K562 (cell line): ENCODE data around the gene PDE11A. TPM values are rescaled to one million over a fixed set of nuclear protein-coding genes. Genes with fewer than 3 reads are reported as not detected.

ENCODE experiments used
- ARHGAP35 ChIP-seq: fragments of 450-650 bp; IDR thresholded peaks from 2 replicates; pipeline ENCODE4 v1.6.1; 2018; ENCODE audit not compliant: partially characterized antibody
- CC2D1A ChIP-seq: fragments of 450-650 bp; IDR thresholded peaks from 2 replicates; pipeline ENCODE4 v1.6.1; 2017; ENCODE audit warnings: mild to moderate bottlenecking
- CSDE1 ChIP-seq, 2 experiments: fragments of 450-650 bp; IDR thresholded peaks; 2 replicates each; pipeline ENCODE4 v1.6.1; 2016; ENCODE audit warnings: mild to moderate bottlenecking in 1 of 2
- DIDO1 ChIP-seq: fragments of 450-650 bp; IDR thresholded peaks from 2 replicates; pipeline ENCODE4 v1.6.1; 2016; ENCODE audit warnings: low read depth, missing biosample characterization, missing genetic modification characterization
- ELK3 ChIP-seq: fragments of 450-650 bp; formaldehyde crosslinking; IDR thresholded peaks from 2 replicates; pipeline ENCODE4 v1.4.0; 2020; ENCODE audit warnings: mild to moderate bottlenecking
- FOXJ3 ChIP-seq: sonication (generic); formaldehyde crosslinking; IDR thresholded peaks from 2 replicates; pipeline ENCODE4 v1.4.0; 2020; ENCODE audit warnings: mild to moderate bottlenecking, missing genetic modification reagents
- NFXL1 ChIP-seq: fragments of 450-650 bp; formaldehyde crosslinking; IDR thresholded peaks from 2 replicates; pipeline ENCODE4 v1.4.0; 2021; ENCODE audit warnings: mild to moderate bottlenecking
- REST ChIP-seq, 2 experiments: fragments of 450-650 bp; formaldehyde crosslinking in 1 of 2; IDR thresholded peaks; 2 replicates each; pipeline versions ENCODE4 v1.4.0 to v1.6.1; 2014 to 2020; ENCODE audit warnings: mild to moderate bottlenecking in 2 of 2, borderline replicate concordance in 1 of 2, low read depth in 1 of 2
- SREBF1 ChIP-seq: fragments of 150-350 bp; IDR thresholded peaks from 2 replicates; pipeline ENCODE4 v1.6.1; 2014; ENCODE audit warnings: antibody characterized with exemption, low read depth, low read length, borderline replicate concordance
- SRF ChIP-seq, 2 experiments: fragments of 250-450, 450-650 bp in 1 of 2; sonication (Bioruptor Pico) in 1 of 2; sonication (generic) in 1 of 2; formaldehyde crosslinking; IDR thresholded peaks; 2 replicates each; pipeline versions ENCODE4 v1.5.0 to v1.5.1; 2020 to 2022; ENCODE audit warnings: mild to moderate bottlenecking in 1 of 2, missing genetic modification reagents in 1 of 2
- STAT6 ChIP-seq: sonication (generic); formaldehyde crosslinking; IDR thresholded peaks from 2 replicates; pipeline ENCODE4 v1.8.1; 2023; ENCODE audit warnings: mild to moderate bottlenecking, missing genetic modification reagents
- TAF1 ChIP-seq: IDR thresholded peaks from 2 replicates; pipeline ENCODE4 v1.6.1; 2011; ENCODE audit warnings: mild to moderate bottlenecking, low read length, moderate library complexity; ENCODE audit not compliant: insufficient read depth, control insufficient read depth, severe bottlenecking; ENCODE audit errors: extremely low read depth
- TBL1XR1 ChIP-seq, 2 experiments: IDR thresholded peaks; 2 replicates each; pipeline ENCODE4 v1.6.1; 2012; ENCODE audit warnings: improper control_type of control experiment in 2 of 2, low read length in 2 of 2, mild to moderate bottlenecking in 1 of 2
- ZFP1 ChIP-seq: fragments of 450-650 bp; formaldehyde crosslinking; IDR thresholded peaks from 2 replicates; pipeline ENCODE4 v1.4.0; 2020; ENCODE audit warnings: mild to moderate bottlenecking, mixed read lengths
- polyA plus RNA-seq, 8 experiments: library from polyadenylated mRNA; depleted of rRNA in 4 of 8; stranded (reverse) in 5 of 8; unstranded in 3 of 8; fragments of >200 nt; fragmentation: Nextera tagmentation in 2 of 8; fragmentation: Illumina TruSeq in 1 of 8; extraction: Ambion mirVana in 2 of 8; extraction: Trizol in 1 of 8; gene quantifications; 2 replicates each; pipeline versions ENCODE4 v1.2.1 to v1.2.3, GENCODE V29; 2011 to 2014; ENCODE audit warnings: inconsistent platforms in 1 of 8, missing spikeins in 1 of 8
- total RNA-seq, 7 experiments: library from RNA; depleted of rRNA in 6 of 7; stranded (reverse); fragments of >200 nt in 6 of 7; fragmentation: Illumina TruSeq in 2 of 7; extraction: Trizol in 2 of 7; gene quantifications; 2 replicates each; pipeline versions ENCODE4 v1.2.1 to v1.2.3, GENCODE V29; 2011 to 2021; ENCODE audit warnings: low replicate concordance in 1 of 7

The PDE11A gene
- total and polyA plus RNA-seq, 9 of the 15 experiments (the other 6 are each of a cell fraction or from before 2014, with no cell fraction given): 3.2 to 22.1 (median 5.7) TPM

GRCh38 chr2:177618255-177619253, 454.0 kb downstream of the PDE11A start (continued):
- TF ChIP-seq SRF (CRISPR knock-in tag; IDR thresholded peaks at IDR 0.05): peak in 1 of 2 experiments; percentile 14; a peak in 1 of 4 replicates
- TF ChIP-seq ELK3 (CRISPR knock-in tag): no peak
- TF ChIP-seq FOXJ3 (CRISPR knock-in tag): peak; percentile 94
- TF ChIP-seq NFXL1 (CRISPR knock-in tag): no peak
- TF ChIP-seq ARHGAP35: no peak
- TF ChIP-seq CC2D1A: no peak
- TF ChIP-seq CSDE1 (IDR thresholded peaks at IDR 0.05): peak in 1 of 2 experiments; percentile 95; a peak in 2 of 4 replicates
- peak; percentile 55 for TF ChIP-seq REST (IDR thresholded peaks at IDR 0.05; ENCODE audit: borderline replicate concordance)
- peak; percentile 81; the same call in 1 of the 2 replicates for TF ChIP-seq REST (CRISPR knock-in tag; IDR thresholded peaks at IDR 0.05; ENCODE audit: low read depth)
- TF ChIP-seq DIDO1 (tag): peak; percentile 91
- TF ChIP-seq STAT6: no peak; the same call in 1 of the 2 replicates
- TF ChIP-seq TAF1: peak; percentile 62
- TF ChIP-seq SREBF1: peak; percentile 70; the same call in 1 of the 2 replicates
- TF ChIP-seq ZFP1: no peak
- TF ChIP-seq TBL1XR1 (IDR thresholded peaks at IDR 0.05; ENCODE audit: low read length in 2 of 2): no peak; a peak in 1 of 4 replicates
